SIG-M5 treated with dmso at 0.1 percent for 504 hours (cell line): Measurements from ENCODE around the gene MAD1L1.

Experiments
- DNase-seq: peaks from one replicate; lab custom pipeline; 2025; ENCODE audit not compliant: unreplicated experiment; lab: John Stamatoyannopoulos, UW

MAD1L1 gene

DNA sequence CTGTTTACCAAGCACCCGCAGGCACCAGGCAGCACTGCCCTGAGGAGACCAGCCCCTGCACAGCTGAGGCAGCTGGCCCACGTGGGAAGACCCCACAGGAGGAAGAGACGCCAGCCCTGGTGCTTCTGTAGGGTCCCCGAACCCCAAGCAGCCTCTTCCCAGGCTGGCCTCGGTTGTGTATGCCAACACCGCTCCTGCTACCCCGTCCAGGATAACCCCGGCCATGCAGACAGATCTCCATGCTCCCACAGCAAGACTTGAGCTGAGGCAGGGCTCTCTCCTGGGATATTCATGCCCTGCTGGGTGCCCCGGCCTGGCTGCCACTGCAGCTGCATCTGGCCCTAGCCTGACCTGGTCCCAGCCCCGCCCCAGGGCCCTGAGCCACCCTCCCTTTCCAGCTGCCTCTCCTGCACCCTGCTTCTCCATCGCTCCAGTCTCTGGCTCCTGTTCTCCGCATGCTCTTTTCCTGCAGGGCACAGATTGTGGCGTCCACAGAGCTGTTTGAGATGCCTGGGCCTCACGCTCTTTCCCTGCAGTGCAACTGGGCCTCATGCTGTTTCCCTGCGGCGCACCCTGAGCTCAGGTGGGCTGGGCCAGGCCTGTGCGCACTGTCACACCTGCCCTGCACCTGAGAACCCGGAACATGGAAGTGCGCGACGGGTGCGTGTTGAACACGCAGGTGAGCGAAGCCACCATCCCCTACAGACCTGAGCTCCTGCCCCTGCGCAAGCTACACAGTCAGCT is 326.5 kb downstream of the MAD1L1 start:
- no peak for DNase-seq

DNA sequence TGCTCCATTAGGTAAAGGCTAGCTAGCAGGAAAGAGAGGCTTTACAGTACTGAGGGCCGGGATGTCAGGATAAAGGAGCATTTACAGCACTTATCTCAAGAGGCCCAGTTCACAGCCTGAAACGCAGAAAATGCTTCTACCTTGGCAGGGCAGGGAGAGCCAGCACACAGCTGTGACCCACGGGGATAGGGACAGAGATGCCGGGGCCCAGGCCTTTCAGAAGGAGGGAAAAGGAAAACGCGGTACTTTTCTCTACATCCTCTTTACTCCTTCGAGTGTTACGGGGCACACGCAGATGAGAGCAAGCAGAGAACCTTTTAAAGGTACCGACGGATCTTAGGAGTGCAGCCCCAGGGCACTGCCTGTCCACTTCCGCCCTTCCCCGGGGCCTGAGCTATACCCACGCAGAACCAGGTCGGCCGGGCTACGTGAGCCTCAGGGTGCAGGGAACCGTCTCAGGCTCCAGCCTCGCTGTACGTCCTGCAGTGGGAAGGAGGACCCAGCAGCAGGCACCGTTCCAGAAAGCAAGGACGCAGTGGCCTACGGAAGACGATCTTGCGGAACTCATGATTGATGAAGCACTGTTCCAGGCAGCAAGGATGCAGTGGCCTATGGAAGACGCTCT is 330.4 kb downstream of the MAD1L1 start:
- DNase-seq, result no peak

GRCh38 chr7:1901431-1902210 is 331.1 kb downstream of the MAD1L1 start:
- DNase-seq, result no peak

DNA sequence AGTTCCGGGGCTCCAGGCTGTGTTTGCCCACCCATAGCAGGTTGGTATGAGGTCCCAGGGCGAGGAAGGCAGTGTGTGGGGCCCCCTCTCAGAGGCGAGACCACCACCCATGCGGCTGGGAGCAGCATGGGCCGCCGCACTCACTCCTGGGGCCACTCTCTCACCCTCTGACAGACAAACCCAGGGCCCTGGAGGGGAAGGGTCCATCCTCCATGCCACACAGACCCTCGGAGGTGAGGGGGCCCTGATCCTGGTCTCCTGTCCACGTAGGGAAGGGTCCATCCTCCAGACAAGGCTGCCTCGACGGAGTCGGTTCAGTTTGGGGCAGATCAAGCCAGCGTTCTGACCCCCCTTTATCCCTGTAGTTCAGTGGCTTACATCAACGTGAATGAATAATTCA is 331.9 kb downstream of the MAD1L1 start:
- DNase-seq, result no peak

DNA sequence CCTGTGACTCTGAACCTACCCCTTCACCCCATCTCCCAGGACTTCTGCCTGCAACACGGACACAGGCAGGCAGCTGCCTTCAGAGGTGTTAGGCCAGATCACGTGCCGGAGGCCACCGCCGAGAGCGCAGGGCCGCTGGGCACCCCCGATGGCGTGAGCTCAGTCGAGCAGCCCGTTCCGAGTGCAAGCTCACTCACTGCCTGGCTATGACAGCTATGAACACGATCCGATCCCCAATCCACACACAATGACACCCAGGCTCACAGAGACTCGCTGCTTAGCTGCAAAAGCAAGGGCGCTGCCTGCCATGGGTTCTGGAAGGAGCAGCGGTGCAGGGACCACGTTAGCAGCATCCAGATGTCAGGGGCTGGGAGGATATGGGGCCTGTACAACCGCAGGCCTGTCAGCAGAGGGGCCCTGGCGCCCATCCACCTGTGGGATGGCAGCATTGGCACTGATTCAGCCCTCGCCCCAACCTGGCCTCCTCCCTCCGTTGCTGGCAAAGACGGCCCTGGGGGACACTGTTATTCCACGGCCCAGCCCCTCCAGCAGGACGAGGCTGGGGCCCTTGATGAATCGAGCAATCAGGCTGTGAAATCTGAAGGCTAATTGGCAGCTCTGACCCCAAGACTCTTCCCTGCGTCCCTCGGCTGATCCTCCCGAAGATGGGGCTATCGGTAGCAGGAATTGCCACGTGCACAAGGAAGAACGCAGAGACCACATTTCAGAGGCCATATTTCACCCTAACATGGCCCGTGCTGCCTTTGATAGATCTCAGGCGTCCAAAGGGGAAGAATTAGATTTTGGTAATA is 332.6 kb downstream of the MAD1L1 start:
- DNase-seq, result no peak

- DNase-seq, result no peak
These were observed 333.5 kb downstream of the MAD1L1 start for GRCh38 chr7:1899196-1899595.

DNA sequence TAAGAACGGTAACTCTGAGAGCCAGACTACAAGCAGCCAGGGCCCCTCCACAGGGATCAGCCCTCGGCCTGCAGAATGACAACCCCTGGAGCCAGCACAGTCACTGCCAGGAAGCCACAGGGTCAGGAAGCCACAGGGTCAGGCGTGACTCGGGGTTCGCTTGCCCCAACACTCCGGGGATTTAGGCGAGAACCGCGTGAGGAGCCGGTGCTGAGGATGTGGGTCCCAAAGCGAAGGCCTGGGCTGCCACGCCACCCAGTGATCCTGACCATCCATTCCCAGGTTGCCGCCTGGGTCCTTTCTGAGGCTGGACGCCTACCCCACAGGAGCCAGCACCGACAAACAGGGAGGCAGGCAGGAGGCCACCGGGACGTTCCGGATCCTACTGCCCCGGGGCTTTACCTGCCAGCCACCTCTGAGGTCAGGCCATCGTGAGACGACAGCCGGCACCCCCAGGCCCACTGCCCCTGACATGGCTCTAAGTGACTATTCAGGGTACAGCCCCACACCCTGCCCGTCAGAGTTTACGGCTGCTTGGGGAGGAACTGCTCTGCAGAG is 334.0 kb downstream of the MAD1L1 start:
- no peak for DNase-seq

GRCh38 chr7:1897861-1898627 is 334.7 kb downstream of the MAD1L1 start:
- DNase-seq, result no peak

DNA sequence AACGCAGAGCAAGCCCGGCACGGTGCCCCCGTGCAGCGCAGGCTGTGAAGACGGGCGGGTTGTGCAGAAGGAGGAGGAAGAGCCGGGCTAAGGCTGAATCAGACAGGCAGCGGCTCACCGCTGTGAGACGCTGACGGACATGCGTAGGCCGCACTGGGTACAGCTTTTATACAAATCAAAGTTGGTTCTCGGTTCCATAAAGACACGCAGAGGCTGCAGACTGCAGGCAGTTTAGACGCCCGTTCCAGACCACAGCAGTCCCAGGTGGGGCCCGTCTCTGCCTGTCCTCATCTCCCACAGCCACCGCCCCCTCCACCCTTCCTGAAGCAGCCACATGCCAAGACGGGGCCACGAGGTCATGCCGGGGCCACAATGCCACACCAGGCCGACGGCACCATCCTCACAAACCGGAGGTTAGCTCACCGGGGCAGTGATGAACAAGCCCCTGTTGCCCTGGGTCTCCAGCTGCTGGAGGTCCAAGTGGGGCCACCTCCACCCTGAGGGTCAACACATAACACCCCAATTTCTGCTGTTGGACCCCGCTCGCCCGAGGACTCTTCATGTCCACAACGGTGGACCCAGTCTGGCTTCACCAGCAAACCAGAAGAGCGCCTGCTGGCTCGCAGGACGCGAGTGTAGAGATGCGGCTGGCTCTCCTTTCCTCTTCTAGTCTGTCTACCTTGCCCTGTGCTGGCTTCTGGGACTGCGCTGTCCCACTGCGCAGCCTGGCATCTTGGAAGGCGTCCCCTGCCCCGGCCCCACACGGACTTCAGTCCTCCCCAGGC is 335.5 kb downstream of the MAD1L1 start:
- DNase-seq, result no peak

- no peak for DNase-seq
These were observed 336.9 kb downstream of the MAD1L1 start for GRCh38 chr7:1895664-1896515.

DNA sequence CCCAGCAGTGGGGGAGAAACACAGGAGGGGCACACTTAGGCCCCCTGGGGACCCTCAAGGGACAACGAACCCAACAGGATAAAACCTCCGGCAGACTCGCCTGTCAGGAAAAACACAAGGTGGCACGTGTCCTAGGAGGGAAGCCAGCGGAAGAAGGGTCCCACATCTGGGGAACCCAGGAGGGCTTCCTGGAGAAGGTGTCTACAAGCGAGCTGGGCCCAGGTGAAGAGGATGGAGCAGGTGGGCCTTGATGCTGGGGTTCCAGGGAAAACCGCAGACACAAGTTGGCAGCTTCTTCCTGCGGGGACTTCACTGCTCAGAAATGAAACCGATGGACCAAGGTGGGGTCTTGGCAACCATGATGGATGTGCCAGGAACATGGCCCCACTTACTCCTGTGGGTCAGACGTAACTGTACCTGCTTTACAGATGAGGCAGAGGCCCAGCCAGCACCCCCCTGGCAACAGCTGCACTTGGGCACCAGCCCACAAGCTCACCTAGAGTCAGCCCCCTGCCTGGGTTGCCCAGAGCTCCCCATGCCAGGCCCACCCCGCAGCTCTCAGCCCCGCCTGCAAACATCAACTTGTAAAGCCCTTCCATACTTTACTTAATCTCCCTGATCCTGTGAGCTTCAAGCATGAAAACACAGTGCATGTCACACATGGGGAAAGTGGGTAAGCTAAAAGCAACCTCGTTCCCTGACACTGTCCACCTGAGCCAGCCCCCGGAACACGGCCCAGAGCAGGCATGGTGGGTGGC is 337.7 kb downstream of the MAD1L1 start:
- DNase-seq, result no peak

DNA sequence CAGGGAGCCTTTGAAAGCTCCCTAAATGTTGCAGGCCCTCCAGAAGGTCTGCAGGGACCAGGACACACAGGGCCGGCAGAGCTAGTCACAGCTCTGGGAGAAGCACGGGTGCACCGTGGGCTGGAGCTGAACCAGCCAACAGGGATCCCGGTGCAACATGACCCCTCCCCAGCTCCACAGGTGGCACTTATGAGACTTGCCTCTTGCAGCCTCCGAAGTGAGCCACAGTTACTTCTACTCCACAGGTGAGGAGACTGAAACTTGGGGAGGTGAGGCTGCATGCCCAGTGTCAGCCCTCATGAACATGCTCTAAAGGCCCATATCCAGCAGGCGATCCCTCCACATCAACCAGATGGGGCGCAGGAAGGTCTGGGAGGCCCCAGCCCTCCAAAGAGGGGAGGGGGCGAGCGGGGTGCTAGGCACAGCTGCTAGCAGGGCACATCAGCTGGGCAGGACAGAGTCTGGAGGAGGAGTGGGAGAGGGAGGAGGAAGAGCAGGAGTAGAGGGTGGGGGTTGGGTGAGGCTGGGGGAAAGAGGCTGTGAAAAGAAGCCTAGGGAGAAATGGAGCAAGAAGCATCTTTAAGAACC is 338.3 kb downstream of the MAD1L1 start:
- DNase-seq, result no peak

GRCh38 chr7:1893451-1893850 is 339.3 kb downstream of the MAD1L1 start:
- DNase-seq, result no peak

DNA sequence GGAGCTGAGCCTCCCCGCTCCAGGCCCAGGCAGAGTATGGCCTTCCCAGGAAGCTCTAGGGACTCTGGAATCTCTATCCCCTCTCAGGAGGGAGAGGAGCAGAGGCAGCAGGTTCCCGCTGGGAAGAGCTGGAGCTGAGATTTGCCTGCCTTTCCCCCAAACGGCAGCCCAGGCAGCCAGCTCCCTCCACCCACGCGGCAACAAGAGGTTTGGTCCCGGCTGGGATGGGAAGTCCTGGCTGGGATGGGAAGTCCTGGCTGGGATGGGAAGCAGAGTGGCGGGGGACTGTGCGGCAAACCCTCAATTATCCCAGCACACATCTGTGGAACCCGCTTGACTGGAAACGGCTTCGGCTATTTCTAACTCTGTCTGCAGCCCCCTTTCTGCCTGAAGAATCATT is 339.7 kb downstream of the MAD1L1 start:
- no peak for DNase-seq

GRCh38 chr7:1892011-1892965 is 340.5 kb downstream of the MAD1L1 start:
- peak; percentile 69 for DNase-seq
